T-helper 9 cell (primary cell): ENCODE measurements around the gene CLRN3.

Experiments
- DNase-seq: peaks from one replicate; pipeline ENCODE4 v3.0.0-alpha.2; 2020

CLRN3 gene

DNA sequence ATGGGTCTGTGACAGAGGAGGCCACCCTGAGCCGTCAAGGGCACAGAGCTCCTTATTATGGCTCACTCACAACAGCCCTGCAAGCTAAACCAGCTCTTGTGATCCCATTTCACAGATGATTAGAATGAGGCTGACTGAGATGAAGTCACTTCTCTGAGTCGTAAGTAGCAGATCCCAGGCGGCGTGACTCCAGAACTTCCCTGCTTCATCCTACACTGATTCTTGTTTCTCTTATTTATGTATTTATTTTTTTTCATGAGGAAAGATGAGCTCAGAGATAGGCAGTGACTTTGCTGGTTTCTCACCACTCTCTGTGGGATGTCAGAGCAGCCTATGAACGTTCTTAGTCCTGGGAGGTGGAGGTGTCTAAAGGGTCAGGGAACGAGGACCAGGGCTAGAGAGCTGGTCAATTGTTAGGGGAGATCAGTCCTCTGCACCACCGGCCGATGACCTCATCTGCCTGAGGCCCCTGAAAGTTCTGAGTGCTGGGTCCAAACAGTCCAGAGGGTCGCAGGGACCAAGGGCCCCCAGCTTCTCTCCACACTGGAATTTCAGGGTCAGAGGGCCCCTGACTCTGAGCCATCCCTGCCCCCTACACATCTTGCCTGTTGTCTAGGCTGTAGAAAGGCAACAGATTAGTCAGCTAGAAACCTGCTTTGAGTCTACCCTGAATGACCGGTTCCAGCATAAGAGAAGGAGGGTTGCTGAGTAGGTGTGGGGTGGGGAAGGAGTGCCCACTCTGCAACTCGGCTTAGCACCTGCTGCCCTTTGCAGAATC lies 17.9 kb downstream of the CLRN3 start:
- no peak for DNase-seq

DNA sequence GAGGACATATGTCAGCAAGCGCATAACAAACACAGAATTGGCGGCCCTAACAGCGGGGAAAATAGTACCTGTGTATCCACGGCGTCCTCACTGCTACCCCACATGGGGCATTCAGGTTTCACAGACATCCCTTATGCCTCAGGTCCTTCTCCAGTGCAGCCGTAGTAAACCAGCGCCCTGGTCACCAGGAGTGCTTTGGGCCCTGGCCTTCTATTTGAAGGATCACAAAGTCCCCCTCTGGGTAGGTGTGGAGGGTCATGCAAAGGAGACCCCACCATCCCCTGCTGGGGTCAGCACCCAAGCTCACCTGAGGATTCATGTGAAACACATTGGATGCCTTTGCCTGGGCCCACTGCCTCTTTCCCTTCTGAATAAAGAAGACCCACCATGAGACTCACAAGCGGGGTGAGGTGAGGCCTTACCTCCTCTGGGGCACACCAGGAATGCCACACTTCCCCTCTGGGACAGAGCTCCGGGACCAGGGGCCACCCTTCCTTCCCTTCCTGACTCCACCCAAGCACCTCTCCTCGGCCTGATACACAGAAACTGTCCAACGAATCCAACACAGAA lies 18.8 kb downstream of the CLRN3 start:
- DNase-seq = no peak

DNA sequence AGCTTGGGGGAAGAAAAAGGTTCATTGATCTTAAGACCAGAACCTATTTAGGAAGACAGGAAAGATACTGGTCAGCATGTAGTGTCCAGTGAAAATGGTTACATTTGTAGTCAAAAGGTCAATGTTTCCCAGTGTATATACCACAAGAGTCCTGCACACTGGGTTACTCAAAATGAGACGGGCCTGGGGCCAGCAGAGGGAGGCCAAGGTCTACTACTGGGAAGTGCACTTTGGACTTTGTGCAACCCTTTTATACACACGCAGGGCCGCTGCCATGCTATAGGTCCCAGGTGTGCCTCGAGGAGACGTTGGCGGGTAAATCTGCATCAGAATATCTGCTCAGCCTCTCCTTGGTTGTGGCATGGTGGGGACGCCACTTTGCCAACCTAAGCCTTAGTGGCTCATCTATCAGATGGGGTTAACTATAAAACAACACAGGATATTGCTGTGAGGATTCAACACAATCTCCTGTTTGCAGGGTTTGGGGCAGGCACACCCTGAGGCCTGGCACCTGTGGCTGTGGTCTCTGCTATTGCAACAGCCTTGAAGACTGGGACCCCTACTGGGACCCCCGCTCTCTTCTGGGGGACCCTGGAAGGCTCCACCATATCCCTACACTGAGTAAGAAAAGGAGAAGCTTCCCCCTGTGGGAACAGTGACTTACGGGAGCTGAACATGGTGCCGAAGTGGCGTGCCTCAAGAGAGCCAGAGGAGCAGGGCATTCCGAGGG lies 19.7 kb downstream of the CLRN3 start:
- no peak for DNase-seq

DNA sequence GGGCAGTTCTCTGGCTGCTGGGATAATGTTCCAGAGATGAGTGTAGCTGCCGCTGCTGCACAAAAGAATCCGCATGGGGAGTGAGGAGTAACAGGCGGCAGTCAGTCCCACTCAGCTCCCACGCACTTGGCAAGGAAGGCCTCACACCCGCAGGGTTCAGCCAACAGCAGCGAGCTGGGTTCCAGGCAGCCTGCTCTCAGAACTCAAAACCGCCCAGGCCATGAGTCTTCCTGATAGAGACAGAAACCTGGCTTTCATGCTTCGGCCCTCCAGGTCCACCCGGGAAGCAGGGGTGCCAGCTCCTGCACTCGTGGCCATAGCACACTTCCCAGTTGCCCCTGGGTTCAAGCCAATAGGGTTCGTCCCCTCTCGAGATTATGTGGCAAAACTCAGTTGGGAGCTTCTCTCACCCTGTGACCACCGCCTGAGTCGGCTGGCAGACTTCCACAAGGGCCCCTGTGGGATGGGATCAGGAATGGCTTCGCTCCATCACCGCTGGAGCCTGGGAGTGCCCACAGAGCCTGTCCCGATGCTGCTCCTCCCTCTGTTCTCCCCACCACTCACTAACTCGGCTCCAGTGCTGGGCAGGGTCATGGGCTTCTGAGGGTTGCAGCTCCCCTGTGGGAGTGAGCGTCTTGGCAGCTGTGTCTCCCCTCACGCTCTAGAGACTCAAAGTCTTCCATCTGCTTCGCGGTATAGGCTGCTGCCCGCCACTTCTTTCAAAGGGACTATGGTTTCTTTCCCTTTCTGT lies 20.6 kb downstream of the CLRN3 start:
- no peak for DNase-seq

DNA sequence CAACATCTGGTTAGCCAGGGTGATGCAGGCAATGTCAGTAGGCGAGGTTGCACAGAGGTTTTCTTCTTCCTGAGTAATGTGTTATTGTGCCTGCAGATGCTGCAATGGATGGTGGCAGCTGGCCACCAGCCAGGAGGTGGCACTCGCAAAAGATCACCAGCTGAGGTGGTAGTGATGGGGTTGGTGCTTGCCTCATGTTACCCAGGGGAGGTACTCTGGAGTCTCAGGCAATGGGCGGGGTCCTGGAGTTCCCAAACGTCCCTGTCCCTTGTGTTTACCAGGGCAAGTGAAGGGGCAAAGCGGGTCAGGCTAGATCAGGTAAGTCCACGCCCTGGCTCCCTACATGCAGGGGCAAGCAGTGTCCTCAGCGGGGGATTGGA lies 21.1 kb downstream of the CLRN3 start:
- no peak for DNase-seq

DNA sequence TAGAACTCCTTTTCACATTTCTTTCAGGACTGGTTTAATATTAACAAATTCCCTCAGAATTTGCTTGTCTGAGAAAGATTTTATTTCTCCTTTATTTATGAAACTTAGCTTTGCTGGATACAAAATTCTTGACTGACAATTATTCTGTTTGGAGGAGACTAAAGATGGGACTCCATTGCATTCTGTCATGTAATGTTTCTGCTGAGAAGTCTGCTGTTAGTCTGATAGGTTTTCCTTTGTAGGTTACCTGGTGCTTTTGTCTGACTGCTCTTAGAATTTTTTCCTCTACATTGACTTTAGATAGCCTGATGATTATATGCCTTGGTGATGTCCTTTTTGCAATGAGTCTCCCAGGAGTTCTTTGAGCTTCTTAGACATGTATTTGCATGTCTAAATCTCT lies 23.4 kb downstream of the CLRN3 start:
- DNase-seq = no peak

DNA sequence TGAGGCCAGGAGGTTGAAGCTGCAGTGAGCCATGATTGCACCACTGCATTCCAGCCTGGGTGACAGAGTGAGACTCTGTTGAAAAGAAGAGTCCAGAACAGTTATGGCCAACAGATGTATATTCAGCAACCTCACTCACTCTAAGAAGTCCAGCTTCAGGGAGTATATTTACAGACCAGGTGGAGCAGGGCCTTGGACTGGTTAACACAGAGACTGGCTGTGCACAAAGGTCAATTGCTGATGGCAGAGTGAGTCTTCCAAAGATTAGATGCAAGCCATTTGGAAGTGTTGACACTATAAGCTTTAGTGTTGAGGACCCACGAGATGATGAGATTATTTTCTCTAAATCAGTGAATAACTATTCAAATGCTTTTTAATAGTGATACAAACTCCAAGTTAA lies 24.9 kb downstream of the CLRN3 start:
- no peak for DNase-seq

DNA sequence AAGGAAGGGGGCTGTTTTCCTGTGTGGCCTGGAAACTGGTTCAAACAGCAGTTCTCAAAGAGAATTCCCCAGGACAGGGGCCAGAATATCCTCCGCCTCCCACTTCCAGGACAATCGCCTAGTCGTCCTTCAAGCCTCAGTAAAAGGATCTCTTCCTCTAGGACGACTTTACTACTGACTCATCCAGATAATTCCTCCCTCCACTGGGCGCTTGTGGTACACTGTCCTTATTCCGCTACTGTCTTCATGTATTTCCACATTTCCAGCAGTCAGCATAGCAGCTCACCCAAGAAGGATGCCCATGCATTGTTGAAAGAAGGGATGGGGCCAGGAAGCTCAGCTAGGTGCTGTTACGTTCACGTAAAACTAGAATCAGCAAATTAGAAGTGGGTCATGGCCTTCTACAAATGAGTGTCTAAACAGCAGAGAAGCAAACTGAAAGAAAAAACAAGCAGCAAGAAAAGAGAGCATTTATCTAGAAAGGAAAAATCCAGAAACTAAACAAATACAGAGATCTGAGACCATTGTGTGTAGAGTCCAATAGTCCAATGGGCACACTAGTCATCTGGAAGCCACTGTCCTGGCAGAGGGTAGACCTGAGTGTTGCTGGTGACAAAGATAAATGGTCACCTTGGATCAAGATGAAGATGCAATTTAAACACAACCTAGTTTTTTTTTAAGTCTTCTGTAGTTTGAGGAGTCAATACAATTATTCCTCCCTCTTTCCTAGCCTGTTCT lies 26.3 kb downstream of the CLRN3 start:
- DNase-seq = no peak

DNA sequence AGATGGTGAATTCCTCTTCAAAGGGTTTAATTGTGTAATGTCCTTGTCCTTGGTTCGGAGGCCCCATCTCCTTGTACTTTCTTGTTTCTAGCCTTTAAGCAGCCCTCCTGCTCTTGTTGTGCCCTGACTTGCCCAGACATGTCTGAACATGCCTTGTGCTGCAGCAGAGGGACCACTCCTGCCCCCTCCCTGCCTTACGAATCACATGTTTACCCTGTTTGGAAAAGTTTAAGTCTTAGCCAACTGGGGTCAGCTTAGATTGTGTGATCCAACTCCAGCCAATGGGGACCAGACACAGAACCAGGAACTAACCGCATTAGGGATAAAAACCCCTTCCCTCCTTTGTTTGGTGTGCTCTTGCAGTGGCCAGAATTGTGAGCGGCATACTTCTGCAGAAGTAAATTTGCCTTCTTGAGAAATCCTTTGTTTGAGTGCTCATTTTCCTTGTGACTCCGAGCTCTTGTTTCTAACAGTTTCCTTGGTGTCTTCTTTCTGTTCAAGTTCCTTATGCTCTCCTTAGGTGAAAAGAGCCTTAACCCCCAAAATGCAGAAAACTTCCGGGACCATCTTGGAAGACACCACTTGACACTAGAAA lies 29.4 kb downstream of the CLRN3 start:
- no peak for DNase-seq

DNA sequence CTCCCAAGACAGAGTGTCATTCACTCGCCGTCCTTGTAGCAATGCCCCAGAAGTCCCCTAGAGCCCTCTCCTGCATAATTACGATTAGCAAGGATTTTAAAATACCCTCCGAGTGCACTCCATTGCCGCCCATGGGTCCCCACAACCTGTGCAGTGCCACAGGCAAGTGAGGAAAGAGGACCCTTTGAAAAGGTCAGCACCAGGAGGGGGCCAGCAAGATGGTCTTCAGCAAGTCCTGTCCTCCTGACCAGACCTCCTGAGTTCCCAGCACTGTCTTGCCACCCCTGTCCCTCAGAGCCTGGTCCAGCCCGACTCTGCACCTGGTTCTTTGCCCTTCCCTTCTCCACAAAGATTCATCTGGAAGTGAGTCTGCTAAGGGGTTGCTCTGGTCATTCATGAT lies 32.1 kb downstream of the CLRN3 start:
- no peak for DNase-seq

DNA sequence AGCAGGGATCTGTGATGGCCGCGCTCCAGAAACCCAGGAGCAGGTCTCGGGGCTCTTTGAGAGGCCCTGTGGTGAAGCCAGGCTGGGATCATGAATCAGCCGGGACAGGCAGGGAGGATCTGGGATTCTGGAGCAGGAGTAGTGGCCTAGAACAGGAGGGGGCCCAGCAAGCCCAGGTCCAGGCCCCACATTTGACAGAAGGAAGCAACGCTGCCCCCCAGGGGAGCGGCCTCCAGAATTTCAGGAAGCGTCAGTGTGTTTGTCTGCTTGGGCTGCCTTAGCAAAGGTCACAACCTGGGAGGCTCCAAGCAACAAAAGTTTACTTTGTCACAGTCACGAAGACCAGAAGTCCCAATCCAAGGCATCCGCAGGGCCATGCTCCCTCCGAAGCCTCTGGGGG lies 36.8 kb downstream of the CLRN3 start:
- DNase-seq = no peak

DNA sequence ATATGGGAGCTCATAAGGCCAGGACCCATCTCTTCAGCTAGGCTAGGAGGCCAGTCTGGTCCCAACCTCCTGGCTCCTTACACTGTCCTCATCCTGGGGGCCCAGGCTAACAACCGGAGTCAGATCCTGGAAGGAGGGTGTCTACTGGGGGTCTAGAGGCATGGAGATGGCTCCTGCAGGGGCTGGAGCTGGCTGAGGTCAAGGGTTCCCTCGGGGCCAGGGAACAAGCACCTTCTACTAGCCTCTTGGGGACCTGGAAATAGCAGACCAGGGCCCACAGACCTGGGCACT lies 37.2 kb downstream of the CLRN3 start:
- DNase-seq = no peak

DNA sequence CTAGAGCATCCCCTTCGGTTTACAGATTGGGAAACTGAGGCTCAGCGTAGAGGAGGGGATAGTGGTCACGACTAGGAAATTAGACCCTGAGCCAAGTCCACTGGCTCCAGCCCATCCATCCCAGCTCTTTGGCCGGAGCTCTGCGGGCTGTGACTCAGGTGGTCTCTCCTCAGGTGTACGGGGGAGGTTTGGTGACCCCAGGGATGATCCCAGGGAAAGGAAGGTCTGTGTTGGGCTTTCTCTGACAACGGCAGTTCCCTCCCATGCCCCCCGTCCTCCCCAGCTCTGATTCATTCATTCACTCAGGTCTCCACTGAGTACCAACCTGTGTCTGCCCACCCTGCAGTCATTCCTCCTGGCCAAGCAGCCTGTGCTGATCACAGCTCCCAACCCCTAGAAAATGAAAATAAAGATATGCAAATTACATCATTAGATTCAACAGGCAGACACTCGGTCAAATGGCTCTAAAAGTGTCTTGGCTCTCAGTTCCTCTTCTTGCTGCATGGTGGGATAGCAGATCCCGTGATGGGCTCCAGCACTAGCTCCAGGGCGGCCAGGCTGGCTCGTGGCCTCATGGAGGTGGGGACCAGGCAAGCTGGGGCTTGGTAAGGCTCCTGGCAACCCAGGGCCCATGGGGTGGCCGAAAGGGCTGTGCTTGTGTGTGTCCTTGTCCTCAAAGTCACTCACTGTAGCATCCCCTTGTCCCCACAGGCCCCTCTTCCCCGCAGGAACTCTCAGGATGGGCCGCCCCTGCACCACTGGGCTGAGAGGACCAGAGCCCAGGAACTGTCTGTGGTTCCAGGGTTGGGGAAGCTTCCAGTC lies 37.8 kb downstream of the CLRN3 start:
- DNase-seq = no peak

DNA sequence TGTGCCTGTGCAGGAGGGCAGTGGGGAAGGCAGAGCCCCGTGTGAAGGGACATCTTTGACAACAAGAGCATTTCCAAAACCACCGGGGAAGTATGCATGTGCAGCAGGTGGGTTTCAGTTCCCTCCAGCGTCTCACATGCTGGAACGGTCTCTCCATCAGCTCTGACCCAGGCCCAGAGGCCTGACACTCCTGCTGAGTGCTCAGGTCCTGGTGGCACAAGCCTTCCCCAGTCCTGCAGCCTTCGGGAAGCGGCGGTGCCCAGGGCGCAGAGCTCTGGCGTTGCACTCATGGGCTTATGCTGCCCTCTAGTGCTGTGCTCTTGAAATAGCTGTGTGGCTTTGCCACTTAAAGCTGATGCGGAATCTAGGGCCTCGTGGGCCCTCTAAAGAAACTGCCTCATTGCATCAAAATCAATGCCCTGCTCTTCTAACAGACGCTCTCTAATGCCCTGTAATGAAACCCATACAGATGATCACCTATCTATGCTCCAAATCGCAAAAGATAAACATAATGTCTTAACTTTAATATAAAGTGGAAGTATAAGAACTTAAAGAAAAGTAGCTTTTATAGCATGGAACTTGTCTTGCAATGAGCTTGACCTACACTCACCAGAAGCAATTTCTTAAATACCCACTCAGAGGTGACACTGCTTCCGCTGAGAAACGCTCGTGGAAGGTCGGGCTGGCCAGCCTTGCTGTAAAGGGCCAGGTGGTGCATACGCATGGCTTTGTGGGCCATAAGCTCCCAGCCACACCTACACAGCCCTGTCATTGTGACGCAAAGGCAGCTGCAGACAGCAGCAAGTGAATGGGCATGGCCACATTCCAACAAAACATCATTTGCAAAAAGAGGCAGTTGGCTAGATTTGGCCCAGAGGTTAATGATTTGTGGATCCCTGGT lies 38.6 kb downstream of the CLRN3 start:
- DNase-seq = peak; percentile 7

DNA sequence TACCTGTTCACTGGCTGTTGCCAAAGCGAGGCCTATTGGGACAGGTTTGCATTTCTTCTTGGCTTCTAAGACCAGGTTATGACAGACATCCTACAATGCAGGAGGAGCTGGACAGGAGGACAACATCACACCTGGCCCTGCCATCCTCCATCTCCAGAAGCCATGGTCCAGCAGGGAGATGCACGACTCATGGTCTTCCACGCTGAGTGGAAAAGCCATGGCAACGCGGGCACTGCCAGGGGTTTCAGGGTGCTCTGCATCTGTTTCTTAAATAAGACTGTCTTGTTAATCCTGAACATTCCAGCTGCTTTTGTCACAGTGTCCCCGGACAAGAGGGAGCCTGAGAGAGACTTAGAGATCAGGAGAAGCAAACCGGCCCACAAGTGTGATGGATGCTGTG lies 40.3 kb downstream of the CLRN3 start:
- no peak for DNase-seq

DNA sequence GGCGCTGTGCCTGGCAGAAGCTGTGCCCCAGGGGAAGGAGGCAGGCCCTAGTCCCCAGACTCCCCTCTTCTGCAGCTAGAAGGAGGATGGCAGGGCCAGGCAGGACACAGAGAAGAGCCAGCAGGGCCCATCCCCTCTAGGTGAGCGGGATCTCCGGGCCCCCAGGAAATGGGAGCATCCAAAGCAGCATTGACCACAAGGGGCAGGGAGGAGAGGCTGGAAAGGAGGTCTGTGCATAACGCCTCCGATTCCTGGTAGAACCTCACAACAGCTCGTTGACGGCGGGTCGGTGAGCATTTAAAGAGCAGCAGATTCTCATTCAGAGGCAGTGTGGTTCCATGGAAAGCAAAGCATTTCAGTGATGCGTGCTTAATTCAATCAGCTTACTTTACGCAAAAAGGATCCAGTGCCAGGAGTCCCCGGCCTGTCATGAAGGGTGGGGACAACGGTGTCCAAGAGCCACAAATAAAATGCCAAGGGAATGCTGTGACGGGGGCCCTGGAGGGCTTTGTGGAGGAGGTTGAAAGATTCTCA lies 41.0 kb downstream of the CLRN3 start:
- no peak for DNase-seq

DNA sequence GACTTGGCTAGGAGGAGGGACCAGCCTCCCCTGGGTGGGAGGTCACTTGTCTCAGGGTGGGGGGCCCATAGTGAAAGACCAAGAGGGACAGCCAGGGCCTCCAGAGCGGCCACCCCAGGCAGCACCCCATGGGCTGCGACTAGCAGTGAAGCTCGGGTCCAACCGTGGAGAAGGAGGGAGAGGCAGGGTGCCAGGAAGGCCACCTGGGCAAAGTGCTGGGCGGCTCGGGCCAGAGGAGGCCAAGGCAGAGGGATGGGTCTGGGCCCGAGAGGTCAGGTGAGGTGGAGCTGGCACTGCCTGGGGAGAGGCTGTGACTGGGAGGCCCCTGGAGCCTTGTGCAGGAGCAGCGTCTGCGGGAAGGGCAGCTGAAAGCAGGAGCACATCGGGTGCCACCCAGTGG lies 41.8 kb downstream of the CLRN3 start:
- no peak for DNase-seq

DNA sequence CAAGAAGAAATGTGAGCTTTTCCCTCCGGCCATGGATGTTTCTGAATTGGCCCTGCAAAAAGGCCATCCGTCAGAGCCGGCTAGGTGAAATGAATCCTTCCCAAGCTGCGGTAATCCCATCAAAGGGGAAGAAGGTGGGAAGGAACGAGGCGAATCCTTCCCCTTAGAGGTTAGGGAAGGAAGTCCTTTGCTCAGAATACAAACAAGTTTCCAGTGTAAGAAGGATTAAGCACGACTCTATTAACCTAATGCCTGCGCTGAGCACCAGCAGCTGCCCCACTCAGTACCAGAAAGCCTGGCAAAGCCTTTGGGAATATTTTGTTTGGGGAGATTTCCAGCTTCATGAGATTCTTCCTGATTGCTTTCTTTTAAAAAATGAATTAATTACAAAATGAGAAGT lies 42.8 kb downstream of the CLRN3 start:
- no peak for DNase-seq

DNA sequence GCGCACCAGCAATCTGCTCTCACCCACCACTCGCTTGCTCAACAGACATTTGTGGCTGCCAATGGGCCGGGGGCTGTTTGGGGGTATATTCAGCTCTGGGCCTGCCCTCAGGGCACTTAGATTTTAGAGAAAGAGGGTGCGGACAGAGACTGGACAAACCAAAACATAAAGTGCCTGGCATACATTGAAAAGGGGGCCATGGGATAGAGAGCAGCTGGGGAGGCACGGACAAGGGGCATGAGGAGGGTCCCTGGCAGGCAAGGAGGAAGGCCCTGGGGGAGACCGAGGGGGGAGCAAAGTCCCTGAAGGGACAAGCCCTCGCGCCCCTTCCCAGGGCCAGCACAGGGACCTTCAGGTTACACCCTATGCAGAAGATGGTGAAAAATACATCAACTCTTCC lies 43.5 kb downstream of the CLRN3 start:
- DNase-seq = no peak

DNA sequence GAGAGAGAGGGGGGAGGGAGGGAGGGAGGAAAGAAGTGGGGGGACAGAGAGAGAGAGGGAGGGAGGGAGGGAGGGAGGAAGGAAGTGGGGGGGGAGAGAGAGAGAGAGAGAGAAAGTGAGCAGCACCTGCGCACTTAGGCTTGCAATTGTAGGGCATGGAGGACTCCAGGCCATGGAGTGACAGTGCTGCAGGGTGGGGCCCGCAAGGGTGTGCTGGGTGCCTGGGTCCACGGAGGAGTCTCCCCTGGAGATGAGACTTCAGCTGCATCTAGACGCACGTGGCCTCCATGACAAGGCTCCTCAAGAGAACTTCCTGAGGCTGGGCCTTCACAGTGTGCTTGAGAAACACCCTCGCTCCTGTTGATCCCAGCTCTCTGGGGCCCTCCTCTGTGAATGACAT lies 44.5 kb downstream of the CLRN3 start:
- no peak for DNase-seq
